ENCODE data around the gene CCK.
"Not testable (repeated sequence)": the region's sequence is repeated elsewhere in the genome, so short reads cannot be mapped to it uniquely, and the experiment has no call there.

CCK gene, protein sequence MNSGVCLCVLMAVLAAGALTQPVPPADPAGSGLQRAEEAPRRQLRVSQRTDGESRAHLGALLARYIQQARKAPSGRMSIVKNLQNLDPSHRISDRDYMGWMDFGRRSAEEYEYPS

DNA sequence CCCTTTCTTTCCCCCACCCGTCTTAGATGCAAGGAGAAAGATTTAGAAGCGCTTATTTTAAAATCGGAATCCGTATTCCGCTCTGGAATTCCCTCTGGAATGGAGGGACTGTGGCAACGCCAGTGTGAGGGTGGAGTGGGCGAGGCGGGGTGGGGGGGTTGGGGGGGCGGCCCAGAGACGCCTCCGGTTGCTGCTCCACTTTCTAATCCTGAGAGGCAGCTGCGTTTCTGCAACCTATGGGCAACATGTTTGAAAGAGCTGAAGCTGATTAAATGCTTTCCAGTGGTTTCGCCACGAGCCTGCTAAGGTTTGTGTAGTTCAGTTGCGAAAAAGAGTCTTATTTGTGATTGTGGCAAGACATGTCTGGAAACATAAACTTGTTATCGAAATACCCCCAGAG lies at the start of gene CCK:
Gene CCK, minus strand, starts transcription at position 101 of the 400 bp plus-strand sequence. CDS start 2,555 bp downstream, outside the sequence.
- DNase-seq: no peak

DNA sequence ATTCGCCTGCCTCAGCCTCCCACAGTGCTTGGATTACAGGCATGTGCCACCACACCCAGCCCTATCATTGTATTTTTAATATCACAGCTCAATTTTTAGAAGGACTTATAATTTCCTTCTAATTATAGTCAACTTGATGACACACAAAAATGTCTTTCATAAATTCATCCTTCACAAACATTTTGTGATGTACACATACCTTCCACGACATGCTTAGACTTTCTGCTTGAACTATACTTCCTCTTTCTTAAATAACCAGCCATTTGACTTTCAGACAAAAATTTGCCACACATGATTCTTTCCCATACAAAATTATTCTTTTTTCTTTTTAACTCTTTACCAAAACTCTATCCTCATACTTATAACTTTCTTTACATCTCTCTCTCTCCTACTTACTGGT lies 48.4 kb upstream of the CCK start:
- DNase-seq: no peak

DNA sequence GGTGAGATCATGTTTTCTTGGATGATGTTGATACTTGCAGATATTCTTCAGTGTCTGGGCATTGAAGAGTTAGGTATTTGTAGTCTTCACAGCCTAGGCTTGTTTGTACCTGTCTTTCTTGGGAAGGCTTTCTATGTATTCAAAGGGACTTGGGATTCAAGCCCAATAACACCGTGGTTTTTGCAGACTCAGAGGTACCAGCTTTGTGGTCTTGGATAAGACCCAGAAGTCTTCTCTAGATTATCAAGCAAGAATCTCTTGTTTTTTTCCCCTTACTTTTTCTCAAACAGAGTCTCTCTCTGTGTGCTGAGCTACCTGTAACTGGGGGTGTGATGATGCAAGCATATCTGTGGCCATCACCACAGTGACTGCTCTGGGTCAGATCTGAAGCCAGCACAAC lies 42.7 kb upstream of the CCK start:
- no peak for DNase-seq

DNA sequence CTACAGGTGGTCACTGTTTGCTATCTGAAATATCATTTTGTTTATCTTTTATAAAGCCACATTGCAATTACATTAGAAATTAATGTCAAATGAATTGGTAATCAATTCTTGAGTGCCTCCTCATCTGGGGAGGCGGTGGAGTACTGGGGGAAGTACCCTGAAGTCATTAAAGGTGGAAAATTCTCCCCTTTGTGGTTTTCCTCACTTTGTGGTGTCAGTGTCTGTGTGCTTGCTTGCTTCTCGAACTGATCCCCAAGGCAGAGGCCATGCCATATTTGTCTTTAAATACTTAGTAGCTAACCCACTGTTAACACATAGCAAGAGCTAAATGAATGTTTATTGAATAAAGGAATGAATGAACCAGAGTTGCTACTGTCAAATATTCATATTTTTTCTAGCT lies 40.5 kb upstream of the CCK start:
- DNase-seq: no peak

DNA sequence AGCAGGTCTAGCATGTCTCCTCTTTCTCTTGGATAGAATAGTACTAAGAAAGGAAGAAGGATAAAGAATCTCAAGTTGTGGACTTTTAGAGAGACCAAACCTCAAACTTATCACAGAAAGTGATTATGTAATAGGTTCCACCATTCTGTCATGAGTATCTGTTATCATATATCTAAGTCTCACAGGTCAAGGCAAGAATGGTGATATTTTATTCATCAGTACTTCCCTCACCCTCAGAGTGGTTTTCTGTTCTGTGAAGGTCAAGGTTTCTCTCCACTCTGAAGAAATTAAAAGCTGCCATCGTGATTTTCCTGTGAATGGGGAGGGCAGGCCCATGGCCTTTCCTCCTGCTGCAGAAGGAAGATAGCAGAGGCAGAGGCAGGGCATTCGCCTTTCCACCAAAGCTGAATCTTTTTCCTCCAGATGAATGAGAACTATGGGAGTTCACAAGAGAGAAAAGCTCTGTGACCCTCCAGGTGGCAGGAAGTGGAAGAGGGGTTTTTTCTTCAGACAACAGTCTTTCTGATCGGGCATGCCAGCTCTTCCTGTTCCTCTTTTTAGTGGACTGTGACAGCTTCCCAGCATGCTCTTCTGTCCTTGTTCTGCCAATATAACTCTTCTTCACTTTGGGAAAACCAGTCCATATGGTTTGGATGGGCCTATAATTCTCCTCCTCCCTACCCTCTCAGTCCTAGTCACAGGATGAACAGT lies 37.1 kb upstream of the CCK start:
- no peak for DNase-seq

DNA sequence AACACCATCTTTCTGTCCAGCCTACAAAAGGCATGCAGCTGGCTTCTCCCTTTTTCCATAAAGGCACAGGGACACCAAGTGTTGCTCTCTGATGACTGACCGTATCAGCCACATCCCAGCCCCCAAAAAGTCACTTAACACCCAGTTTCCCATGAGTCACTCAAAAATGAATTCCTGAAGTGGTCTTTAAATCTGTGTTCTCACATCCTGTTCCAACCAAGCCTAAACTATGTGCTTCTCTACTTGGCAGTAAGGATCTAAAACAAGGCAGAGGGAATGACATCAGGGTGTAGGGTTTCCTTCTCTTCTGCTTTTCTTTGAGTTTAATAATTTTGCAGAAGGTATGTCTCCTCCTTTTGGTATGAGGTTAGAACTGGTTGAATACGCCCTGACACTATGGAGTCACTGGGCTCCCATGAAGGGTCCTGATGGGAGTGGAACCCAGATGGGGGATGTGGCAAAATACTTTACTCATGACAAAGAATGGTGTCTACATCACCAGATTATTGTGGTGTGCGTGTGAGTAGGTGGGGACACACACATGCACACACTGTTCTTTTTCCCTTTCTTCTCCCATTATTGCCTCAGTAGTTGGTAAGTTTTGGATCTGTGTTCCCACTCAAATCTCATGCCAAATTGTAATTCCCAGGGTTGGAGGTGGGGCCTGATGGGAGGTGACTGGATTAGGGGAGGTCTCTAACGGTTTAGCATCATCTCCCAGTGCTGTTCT lies 35.6 kb upstream of the CCK start:
- no peak for DNase-seq

DNA sequence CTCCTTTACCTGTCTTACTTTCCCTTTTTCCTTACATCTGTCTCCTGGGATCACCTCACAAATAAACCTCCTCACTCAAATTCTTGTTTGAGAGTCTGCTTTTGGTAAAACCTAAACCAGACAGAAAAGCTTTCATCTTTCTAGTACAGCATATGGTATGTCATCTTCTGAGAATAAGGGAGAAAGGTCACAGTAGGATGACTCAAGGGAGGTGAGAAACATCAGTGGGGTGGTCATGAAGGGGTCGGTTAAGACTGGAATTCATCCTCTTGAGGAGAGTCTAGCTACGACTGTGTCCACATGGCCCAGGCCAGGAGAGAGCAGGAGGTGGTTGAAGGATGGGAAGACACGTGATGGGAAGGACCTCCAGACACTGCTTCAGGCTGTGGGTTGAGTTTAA lies 34.8 kb upstream of the CCK start:
- DNase-seq: no peak

DNA sequence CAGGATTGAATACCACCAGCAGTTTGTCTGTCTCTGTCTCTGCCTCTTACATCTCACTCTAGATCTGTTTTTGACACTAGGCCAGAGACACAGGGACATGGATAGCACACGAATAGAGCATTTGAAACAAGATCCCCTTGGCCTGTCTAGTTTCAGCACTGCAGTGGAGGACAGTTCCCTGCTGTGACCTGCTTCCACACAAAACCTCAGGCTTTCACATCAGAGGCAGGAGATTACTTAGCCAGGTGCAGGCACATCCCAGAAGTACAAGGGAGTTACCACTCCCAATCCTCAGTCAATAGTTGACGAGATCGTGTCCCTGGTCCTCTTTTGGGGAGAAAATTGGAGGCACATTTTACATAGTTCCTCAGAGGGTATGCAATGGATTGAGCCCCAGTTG lies 34.0 kb upstream of the CCK start:
- no peak for DNase-seq

DNA sequence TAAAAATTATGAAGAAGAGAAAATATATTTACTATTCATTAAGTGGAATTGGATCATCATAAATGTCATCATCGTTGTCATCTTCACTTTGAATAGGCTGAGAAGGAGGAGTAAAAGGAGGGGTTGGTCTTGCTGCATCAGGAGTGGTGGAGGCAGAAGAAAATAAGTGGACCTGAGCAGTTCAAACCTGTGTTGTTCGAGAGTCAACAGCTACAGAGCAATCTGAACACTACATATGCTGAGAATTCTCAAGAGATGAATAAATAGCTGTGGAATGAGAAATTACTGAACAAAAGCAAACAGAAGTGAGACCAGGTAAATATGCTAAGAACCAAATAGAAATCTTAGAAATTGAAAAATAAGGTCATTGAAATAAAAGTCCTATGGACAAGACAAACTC lies 32.3 kb upstream of the CCK start:
- DNase-seq: no peak

DNA sequence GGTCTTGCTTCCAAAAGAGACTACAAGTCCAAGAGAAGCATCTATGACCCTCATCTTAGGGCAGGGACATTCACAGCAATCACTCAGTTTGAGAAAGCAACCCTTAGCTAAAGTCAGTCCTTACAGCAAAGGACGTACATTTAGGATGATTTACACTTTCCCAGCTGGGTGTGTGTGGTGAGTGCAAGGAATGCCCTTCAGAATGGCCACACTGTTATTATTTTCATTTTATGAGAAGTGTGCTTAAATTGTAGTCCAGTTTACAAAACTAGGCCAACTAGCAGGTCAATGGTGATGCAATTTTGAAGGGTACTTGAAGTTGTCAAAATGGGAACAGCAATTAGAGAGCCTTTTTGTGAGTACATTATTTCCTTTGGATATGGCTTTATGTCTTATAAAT lies 26.0 kb upstream of the CCK start:
- no peak for DNase-seq

DNA sequence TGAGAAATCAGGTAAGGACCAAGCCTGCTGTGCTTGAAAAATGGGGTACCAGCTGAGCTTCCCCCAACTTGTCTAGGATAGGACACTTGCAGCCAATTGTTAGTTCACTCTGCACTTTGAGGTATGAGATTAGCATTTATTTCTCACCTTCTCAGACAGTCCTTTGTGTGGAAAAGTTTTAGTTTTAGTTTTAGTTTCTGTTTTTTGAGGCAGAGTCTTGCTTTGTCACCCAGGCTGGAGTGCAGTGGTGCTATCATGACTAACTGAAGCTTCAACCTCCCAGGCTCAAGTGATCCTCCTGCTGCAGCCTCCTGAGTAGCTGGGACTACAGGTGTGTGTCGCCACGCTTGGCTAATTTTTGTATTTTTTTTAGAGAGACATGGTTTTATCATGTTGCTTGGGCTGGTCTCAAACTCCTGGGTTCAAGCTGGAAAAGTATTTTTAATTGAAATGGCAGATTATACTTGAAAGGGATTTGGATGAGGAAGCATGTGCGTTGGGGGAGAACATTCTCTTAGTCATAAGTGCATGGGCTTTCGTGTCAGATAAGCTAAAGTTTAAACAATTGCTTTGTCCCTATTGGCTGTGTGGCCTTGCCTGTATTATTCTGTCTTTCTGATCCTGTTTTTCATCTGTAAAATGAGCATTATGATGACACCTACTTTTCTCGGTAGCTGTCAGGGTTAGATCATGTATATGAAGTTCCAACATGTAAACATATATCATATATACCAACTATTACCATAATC lies 25.2 kb upstream of the CCK start:
- DNase-seq: no peak

DNA sequence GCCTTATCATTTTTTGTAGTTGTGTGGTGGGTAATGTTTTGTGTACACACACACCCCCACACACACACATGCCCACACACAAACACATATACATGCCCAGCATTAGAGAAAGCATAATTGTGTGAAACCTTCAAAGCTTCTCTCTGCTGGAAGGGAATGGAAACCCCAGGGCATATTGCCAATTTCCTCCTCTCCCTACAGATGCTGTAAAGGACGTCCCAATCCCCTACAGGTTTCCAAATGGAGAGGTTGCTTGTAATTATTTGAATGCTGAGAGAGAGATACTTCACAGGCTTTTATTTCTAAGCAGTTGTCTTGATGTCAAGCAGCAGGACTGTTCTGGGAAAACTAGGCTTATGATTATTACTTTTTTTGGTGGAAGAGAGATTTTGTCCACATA lies 23.0 kb upstream of the CCK start:
- DNase-seq: no peak

DNA sequence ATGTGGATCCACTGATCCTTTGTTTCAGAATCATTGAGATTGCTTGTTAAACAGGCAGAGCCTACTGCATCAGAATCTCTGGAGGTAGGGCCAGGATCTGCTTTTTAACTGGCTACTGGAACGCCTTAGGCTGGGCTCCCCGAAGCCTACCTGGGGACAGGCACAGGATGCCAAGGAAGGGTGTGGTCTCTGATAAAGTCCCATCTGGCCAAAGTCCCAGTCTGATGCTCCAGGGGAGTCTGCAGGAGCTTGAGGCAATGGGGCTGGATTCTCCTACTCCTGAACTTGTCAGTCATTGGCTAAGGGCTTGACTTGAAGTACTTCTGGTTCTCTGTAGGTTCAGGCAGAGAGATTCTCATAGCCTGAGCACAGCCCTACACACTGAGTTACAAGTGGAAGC lies 22.4 kb upstream of the CCK start:
- DNase-seq: no peak

DNA sequence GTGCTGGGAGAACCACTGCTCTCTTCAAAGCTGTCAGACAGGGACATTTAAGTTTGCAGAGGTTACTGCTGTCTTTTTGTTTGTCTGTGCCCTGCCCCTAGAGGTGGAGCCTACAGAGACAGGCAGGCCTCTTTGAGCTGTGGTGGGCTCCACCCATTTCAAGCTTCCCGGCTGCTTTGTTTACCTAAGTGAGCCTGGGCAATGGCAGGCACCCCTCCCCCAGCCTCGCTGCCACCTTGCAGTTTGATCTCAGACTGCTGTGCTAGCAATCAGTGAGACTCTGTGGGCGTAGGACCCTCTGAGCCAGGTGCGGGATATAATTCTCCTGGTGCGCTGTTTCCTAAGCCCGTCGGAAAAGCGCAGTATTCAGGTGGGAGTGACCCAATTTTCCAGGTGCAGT lies 21.4 kb upstream of the CCK start:
- DNase-seq: not testable (repeated sequence)

DNA sequence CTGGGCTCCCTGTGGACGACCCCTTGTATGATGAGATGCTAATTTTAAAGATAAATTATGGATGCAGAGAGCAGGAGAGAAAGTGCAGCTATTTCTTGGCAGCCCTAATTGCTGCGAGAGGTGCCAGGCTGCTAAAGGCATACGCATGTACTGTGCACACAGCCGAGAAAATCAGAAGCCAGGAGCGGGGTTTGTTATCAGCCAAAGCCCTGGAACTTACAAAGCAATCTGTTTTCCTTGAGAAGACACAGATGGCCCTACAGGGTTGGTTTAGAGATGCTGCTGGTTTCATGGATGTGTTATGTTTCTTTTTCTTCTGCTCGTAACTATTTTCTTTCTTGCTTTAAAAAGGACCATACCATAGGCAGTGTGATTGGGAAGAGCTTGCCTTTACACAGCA lies 11.7 kb upstream of the CCK start:
- DNase-seq: no peak

DNA sequence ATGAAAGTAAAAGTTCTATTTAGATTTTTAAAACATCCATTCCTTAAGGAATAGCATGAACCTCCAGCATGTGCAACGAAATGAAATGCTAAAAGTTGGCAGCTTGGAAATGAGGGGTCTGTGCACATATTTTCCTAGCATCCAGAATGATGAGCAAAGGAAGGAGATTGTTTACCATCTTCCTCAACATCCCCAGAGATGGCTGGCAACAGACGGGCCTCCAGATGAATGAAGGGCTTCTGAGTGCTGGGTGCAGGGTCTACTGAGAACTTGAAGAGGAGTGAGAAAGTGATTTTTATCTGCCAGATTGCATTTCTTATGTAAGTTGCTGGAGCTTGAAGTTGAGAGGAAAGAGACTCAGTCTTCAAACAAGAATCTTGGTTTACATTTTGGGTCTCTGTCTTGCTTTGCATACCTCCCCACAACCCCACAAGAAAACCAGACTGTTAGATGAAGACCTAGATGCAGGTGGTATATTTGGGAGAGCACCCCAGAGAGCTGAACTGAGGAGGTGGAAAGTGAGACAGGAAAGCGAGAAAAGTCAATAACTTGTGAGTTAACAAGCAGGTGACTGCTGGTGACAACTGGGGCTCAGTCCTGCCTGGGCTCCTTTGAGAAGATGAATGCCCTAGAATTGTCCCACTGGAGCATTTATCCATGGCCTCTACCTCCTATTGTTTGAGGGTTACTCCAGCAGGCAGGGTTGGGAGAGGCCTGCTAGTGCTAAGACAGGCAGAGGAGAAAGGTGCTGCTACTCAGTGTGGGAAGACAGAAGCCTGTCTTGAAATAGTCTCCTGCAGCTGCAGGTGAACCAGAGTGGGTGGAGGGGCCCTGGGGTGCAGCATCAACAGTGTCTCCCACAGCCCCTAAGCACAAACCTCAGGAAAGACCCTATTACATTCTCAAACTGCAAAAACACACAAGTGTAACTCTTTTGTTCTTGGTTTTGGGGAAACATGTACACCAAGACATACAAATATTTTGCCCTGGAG lies 10.5 kb upstream of the CCK start:
- DNase-seq: no peak

DNA sequence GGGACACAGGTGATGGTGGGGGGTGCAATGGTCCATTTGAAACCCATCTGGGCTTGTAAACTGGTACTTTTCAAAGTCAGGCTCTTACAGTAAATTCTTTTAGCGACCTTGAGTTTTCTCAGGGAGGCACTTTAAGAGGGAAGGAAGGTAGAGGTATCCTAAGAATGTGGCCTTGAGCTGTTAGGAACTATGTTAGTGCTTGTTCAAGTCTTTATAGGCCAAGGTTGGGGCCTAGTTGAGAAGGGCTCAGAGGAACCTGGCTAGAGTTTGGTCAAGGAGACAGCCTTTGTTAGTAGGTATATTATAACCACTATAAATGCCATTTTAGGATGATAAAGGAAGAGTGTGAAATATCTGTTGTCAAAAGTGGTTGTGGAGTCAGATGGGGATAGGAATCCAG lies 9.2 kb upstream of the CCK start:
- no peak for DNase-seq

DNA sequence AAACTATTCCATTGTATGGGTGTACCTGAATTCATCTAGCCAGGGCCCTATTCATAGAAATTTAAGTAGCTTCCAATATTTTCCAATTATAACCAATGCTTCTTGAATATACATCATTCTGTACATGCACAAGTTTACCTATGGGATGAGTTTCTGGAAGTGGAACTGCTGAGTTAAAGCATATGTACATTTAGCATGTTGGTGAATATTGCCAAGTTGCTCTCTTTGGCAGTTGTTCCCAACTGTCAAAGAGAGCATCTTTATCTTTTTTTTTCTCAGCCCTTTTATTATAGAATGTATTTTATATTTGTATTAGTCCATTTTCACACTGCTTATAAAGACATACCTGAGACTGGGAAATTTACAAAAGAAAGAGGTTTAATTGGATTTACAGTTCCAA lies 8.3 kb upstream of the CCK start:
- DNase-seq: no peak

DNA sequence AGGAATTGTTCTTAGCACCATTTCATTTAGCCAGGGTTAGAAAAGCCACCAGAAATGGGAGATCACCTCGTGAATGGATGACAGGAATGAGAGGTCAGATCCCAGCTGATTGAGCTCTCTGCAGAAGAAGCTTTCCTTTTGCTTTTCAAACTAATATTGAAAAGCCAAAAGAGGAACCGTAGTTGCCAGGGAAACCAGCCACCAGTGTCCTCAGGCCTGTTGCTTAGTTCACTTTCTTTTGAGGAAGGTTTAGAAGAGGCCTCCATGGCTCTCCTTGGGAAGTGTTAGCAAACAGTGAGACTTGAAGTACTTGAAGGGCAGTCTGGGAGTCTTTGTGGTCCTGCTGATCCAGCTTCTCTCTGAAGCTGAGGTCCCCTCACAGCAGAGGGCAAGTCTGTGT lies 7.4 kb upstream of the CCK start:
- peak; percentile 8 to 32 for DNase-seq

DNA sequence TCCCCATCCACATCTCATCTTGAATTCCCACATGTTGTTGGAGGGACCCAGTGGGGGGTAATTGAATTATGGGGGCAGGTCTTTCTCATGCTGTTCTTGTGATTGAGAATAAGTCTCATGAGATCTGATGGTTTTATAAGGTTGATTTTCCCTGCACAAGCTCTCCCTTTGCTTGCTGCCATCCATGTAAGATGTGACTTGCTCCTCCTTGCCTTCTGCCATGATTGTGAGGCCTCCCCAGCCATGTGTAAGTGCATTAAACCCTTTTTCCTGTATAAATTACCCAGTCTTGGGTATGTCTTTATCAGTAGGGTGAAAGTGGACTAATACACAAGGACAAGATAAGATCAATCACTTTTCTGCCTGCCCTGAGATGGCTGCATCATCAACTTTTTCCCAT lies 5.8 kb upstream of the CCK start:
- DNase-seq: no peak

DNA sequence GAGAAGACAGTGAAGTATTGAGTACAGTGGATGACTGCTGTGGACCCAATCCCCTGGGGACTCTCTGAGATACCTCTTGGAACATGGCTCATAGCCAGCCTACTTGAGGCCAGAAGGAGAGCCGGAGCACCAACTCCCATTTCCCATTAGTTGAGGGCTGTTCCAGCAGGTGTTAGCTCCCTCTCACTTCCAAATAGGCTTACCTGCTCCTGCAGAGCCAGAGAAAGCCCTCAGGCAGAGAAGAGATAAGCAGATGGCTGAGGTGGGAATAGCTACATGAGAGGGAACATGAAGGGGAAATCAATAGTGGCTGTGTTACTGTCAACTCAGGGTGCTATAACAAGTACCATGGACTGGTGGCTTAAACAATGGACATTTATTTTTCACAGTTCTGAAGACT lies 4.6 kb upstream of the CCK start:
- DNase-seq: no peak

DNA sequence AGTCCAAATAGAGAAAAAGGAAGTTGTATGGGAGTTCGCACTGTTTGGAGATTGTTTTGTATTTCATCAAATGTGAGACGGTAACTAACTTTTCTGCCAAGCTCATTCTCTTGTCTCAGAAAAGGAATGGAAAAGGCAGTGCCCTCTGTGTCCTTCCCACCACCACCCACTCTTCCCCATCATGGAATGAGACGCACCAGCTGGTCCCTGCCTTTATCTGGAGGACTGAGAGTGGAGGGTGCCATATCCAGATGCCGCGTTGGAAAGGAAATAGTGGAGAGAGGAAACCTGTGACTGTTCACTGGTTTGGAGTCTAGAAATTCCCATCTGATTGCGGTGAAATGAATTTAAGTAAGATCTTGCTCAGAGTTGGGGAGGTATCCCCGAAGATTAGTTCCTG lies 3.7 kb upstream of the CCK start:
- DNase-seq: no peak

DNA sequence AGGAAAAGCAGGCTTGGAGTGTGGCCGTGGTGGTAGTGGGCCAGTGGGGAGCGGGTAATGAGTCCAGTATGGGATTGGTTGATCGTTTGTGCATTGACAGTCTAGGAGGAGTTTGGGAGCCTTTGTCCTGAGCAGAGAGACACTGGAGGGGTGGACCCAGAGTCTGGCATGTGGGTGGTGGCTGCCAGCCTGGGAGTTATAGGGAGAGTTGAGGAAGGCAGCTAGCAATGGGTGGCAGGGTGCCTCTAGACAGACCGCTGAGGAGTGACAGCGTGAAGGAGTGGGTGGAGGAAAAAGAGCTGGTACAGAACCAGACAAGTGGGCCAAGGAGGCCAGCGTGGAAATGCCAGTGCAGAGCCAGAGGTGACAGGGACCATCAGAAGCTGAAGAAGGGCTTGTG lies 1.9 kb upstream of the CCK start:
- no peak for DNase-seq
